IPS-15b (cell line): Measurements from ENCODE around the gene RMND1.
A peak's percentile ranks its signal among the peaks of the same experiment; 100 is the strongest.
"Not testable (repeated sequence)": the region's sequence is repeated elsewhere in the genome, so short reads cannot be mapped to it uniquely, and the experiment has no call there.

ENCODE experiments used
- H3K27me3 ChIP-seq: one replicate; pipeline ENCODE4 v1.6.1; 2013; ENCODE audit warnings: low read length; ENCODE audit not compliant: control insufficient read depth, insufficient read depth
- H3K36me3 ChIP-seq: one replicate; pipeline ENCODE4 v1.6.1; 2013; ENCODE audit warnings: low read length; ENCODE audit not compliant: control insufficient read depth, insufficient read depth
- H3K4me1 ChIP-seq: one replicate; pipeline ENCODE4 v1.6.1; 2013; ENCODE audit warnings: mild to moderate bottlenecking, low read length; ENCODE audit not compliant: control insufficient read depth, insufficient read depth
- H3K4me3 ChIP-seq: one replicate; pipeline ENCODE4 v1.5.1; 2013; ENCODE audit warnings: low read depth, low read length
- H3K9ac ChIP-seq: one replicate; pipeline ENCODE4 v1.6.1; 2013; ENCODE audit warnings: low read depth, mild to moderate bottlenecking, low read length
- H3K9me3 ChIP-seq: one replicate; pipeline ENCODE4 v1.6.1; 2013; ENCODE audit warnings: mild to moderate bottlenecking, low read length; ENCODE audit not compliant: control insufficient read depth, insufficient read depth

Gene RMND1

GRCh38 chr6:151390276-151390850 lies 61.6 kb downstream of the RMND1 start:
- H3K4me1 ChIP-seq = peaks cover 11% of the 10 kb centered on the region
- H3K9me3 ChIP-seq = no peaks in the 10 kb centered on the region
- peak overlapping the region; percentile 39 for H3K4me3 ChIP-seq
- H3K9ac ChIP-seq = peak overlapping the region; percentile 66
- no peaks in the 10 kb centered on the region for H3K36me3 ChIP-seq
- H3K27me3 ChIP-seq = no peaks in the 10 kb centered on the region

- no peaks in the 10 kb centered on the region for H3K27me3 ChIP-seq
- peak overlapping the region; percentile 94 for H3K4me3 ChIP-seq
- peaks cover 11% of the 10 kb centered on the region for H3K4me1 ChIP-seq
- H3K36me3 ChIP-seq = no peaks in the 10 kb centered on the region
- no peaks in the 10 kb centered on the region for H3K9me3 ChIP-seq
- peak overlapping the region; percentile 92 for H3K9ac ChIP-seq
Observed at GRCh38 chr6:151389618-151390275, 62.2 kb downstream of the RMND1 start.

GRCh38 chr6:151388997-151389617 lies 62.8 kb downstream of the RMND1 start:
- Histone ChIP-seq H3K4me3 (peak overlapping the region; percentile 94), H3K36me3 (no peaks in the 10 kb centered on the region), H3K27me3 (no peaks in the 10 kb centered on the region), H3K9me3 (no peaks in the 10 kb centered on the region), H3K9ac (peak overlapping the region; percentile 92), H3K4me1 (peaks cover 11% of the 10 kb centered on the region)

GRCh38 chr6:151388236-151388635 lies 63.7 kb downstream of the RMND1 start:
- no peaks in the 10 kb centered on the region for H3K9me3 ChIP-seq
- H3K36me3 ChIP-seq = no peaks in the 10 kb centered on the region
- H3K27me3 ChIP-seq = no peaks in the 10 kb centered on the region
- no peak overlapping the region for H3K4me3 ChIP-seq
- H3K9ac ChIP-seq = no peak overlapping the region
- peaks cover 7% of the 10 kb centered on the region for H3K4me1 ChIP-seq

GRCh38 chr6:151387175-151387970 lies 64.6 kb downstream of the RMND1 start:
- Histone ChIP-seq H3K9ac (no peak overlapping the region), H3K27me3 (no peaks in the 10 kb centered on the region), H3K4me3 (no peak overlapping the region), H3K9me3 (no peaks in the 10 kb centered on the region), H3K36me3 (no peaks in the 10 kb centered on the region), H3K4me1 (no peaks in the 10 kb centered on the region)

- Histone ChIP-seq H3K27me3 (no peaks in the 10 kb centered on the region), H3K4me1 (peaks cover 4% of the 10 kb centered on the region), H3K36me3 (no peaks in the 10 kb centered on the region), H3K9me3 (no peaks in the 10 kb centered on the region), H3K9ac (no peak overlapping the region), H3K4me3 (no peak overlapping the region)
Observed at GRCh38 chr6:151385177-151385576, 66.7 kb downstream of the RMND1 start.

GRCh38 chr6:151384151-151384550 lies 67.8 kb downstream of the RMND1 start:
- Histone ChIP-seq H3K36me3 (no peaks in the 10 kb centered on the region), H3K4me1 (peaks cover 4% of the 10 kb centered on the region), H3K27me3 (no peaks in the 10 kb centered on the region), H3K9me3 (no peaks in the 10 kb centered on the region), H3K4me3 (no peak overlapping the region), H3K9ac (no peak overlapping the region)

GRCh38 chr6:151382631-151383030 lies 69.3 kb downstream of the RMND1 start:
- not testable (repeated sequence) for H3K36me3 ChIP-seq, H3K9ac ChIP-seq, H3K4me1 ChIP-seq, H3K27me3 ChIP-seq, H3K4me3 ChIP-seq, H3K9me3 ChIP-seq

- Histone ChIP-seq H3K36me3 (no peaks in the 10 kb centered on the region), H3K9me3 (no peaks in the 10 kb centered on the region), H3K27me3 (no peaks in the 10 kb centered on the region), H3K4me1 (peaks cover 4% of the 10 kb centered on the region), H3K4me3 (no peak overlapping the region), H3K9ac (no peak overlapping the region)
Observed at GRCh38 chr6:151381722-151382121, 70.2 kb downstream of the RMND1 start.

- Histone ChIP-seq H3K9ac (no peak overlapping the region), H3K36me3 (no peaks in the 10 kb centered on the region), H3K4me3 (no peak overlapping the region), H3K27me3 (no peaks in the 10 kb centered on the region), H3K9me3 (no peaks in the 10 kb centered on the region), H3K4me1 (peaks cover 4% of the 10 kb centered on the region)
Observed at GRCh38 chr6:151380848-151381205, 71.1 kb downstream of the RMND1 start.

- Histone ChIP-seq H3K9me3 (no peaks in the 10 kb centered on the region), H3K9ac (no peak overlapping the region), H3K4me3 (no peak overlapping the region), H3K27me3 (no peaks in the 10 kb centered on the region), H3K36me3 (no peaks in the 10 kb centered on the region), H3K4me1 (peaks cover 4% of the 10 kb centered on the region)
Observed at GRCh38 chr6:151379933-151380847, 71.7 kb downstream of the RMND1 start.
